SK-N-SH treated with all-trans-retinoic acid at 6 μM for 48 hours (cell line): ENCODE data around the gene SLCO1B3.

Experiments
- CREB5 ChIP-seq: fragments of 250-450 bp; sonication (Bioruptor Pico); IDR thresholded peaks from 2 replicates; pipeline ENCODE4 v1.5.1; 2020; ENCODE audit warnings: low read depth, mild to moderate bottlenecking, moderate library complexity
- CSRNP3 ChIP-seq: fragments of 250-450 bp; sonication (Bioruptor Pico); IDR thresholded peaks from 2 replicates; pipeline ENCODE4 v1.5.1; 2021; ENCODE audit warnings: mild to moderate bottlenecking, moderate library complexity
- ESRRG ChIP-seq: fragments of 250-450 bp; sonication (Bioruptor Pico); IDR thresholded peaks from 2 replicates; pipeline ENCODE4 v1.6.1; 2021; ENCODE audit warnings: mild to moderate bottlenecking
- ISL1 ChIP-seq: fragments of 250-450 bp; sonication (Bioruptor Pico); IDR thresholded peaks from 2 replicates; pipeline ENCODE4 v2.1.2; 2022; ENCODE audit warnings: mild to moderate bottlenecking, moderate library complexity
- OSR1 ChIP-seq: fragments of 250-450 bp; sonication (Bioruptor Pico); IDR thresholded peaks from 2 replicates; pipeline ENCODE4 v1.8.0; 2022; ENCODE audit warnings: moderate library complexity, mild to moderate bottlenecking, inconsistent platforms
- PATZ1 ChIP-seq: fragments of 250-450 bp; sonication (Bioruptor Pico); IDR thresholded peaks from 2 replicates; pipeline ENCODE4 v1.8.0; 2020; ENCODE audit warnings: mild to moderate bottlenecking, moderate library complexity, borderline replicate concordance
- POU6F1 ChIP-seq: fragments of 250-450 bp; sonication (Bioruptor Pico); IDR thresholded peaks from 2 replicates; pipeline ENCODE4 v1.8.0; 2021; ENCODE audit warnings: low read depth, mild to moderate bottlenecking, moderate library complexity, borderline replicate concordance
- PPARA ChIP-seq: fragments of 250-450 bp; sonication (Bioruptor Pico); IDR thresholded peaks from 2 replicates; pipeline ENCODE4 v1.5.0; 2020; ENCODE audit warnings: mild to moderate bottlenecking, borderline replicate concordance
- RARB ChIP-seq: fragments of 250-450 bp; sonication (Bioruptor Pico); IDR thresholded peaks from 2 replicates; pipeline ENCODE4 v1.8.0; 2021; ENCODE audit warnings: mild to moderate bottlenecking, moderate library complexity
- SNAI2 ChIP-seq: fragments of 250-450 bp; sonication (Bioruptor Pico); IDR thresholded peaks from 2 replicates; pipeline ENCODE4 v1.5.0; 2020; ENCODE audit warnings: mild to moderate bottlenecking, moderate library complexity
- TCF4 ChIP-seq: fragments of 250-450 bp; sonication (Bioruptor Pico); IDR thresholded peaks from 2 replicates; pipeline ENCODE4 v1.8.0; 2021; ENCODE audit warnings: mild to moderate bottlenecking, moderate library complexity, borderline replicate concordance
- TSHZ2 ChIP-seq: fragments of 250-450 bp; sonication (Bioruptor Pico); IDR thresholded peaks from 2 replicates; pipeline ENCODE4 v1.5.0; 2020; ENCODE audit warnings: mild to moderate bottlenecking, moderate library complexity
- ZFP30 ChIP-seq: fragments of 450-650 bp; formaldehyde crosslinking; IDR thresholded peaks from 2 replicates; pipeline ENCODE4 v1.5.0; 2022; ENCODE audit warnings: mild to moderate bottlenecking, moderate library complexity

- TF ChIP-seq ISL1 (CRISPR knock-in tag), result no peak
- no peak for TF ChIP-seq PATZ1 (CRISPR knock-in tag)
- no peak for TF ChIP-seq SNAI2 (CRISPR knock-in tag)
- TF ChIP-seq ESRRG (CRISPR knock-in tag), result no peak
- no peak for TF ChIP-seq CREB5 (CRISPR knock-in tag)
- no peak for TF ChIP-seq CSRNP3
- TF ChIP-seq TCF4, result no peak
- TF ChIP-seq ZFP30 (CRISPR knock-in tag), result no peak
- TF ChIP-seq TSHZ2 (CRISPR knock-in tag), result no peak
- TF ChIP-seq OSR1 (CRISPR knock-in tag), result no peak
- no peak for TF ChIP-seq RARB (CRISPR knock-in tag)
- no peak for TF ChIP-seq POU6F1 (CRISPR knock-in tag)
- TF ChIP-seq PPARA (CRISPR knock-in tag), result no peak
Measured at GRCh38 chr12:20885552-20885951, 75.0 kb downstream of the SLCO1B3 start.
